Hindlimb muscle (tissue), 1 donor: Measurements from ENCODE around the gene NSG2. TPM values are rescaled to one million over a fixed set of nuclear protein-coding genes. Genes with fewer than 3 reads are reported as not detected.

ENCODE experiments used
- DNase-seq: peaks from one replicate; pipeline ENCODE4 v3.0.0-alpha.2; 2013
- polyA plus RNA-seq: library from polyadenylated mRNA; unstranded; fragments of 120-200 nt; gene quantifications from one replicate; pipeline ENCODE4 v1.2.1, GENCODE V29; 2013; ENCODE audit not compliant: insufficient read length

Gene NSG2
- polyA plus RNA-seq, 1 donor: 0.28 TPM

GRCh38 chr5:174154559-174154958, 109.1 kb downstream of the NSG2 start:
- DNase-seq: no peak

GRCh38 chr5:174155281-174155680, 109.8 kb downstream of the NSG2 start:
- DNase-seq: no peak

GRCh38 chr5:174155706-174156105, 110.2 kb downstream of the NSG2 start:
- no peak for DNase-seq

GRCh38 chr5:174157048-174157447, 111.5 kb downstream of the NSG2 start:
- no peak for DNase-seq

Other genes with a start within 250 kb of the NSG2 start
- gene CPEB4, start 157.4 kb upstream of the NSG2 start, polyA plus RNA-seq: 39.2 TPM
- gene C5orf47, start 56.5 kb upstream of the NSG2 start, polyA plus RNA-seq: not detected